ENCODE data around the gene POLK. TPM values are rescaled to one million over a fixed set of nuclear protein-coding genes. Genes with fewer than 3 reads are reported as not detected.
"Not testable (repeated sequence)": the region's sequence is repeated elsewhere in the genome, so short reads cannot be mapped to it uniquely, and the experiment has no call there.

The POLK gene
- total and polyA plus RNA-seq, 2 experiments from 2014 or later = 22.2 to 25.7 TPM

GRCh38 chr5:75491621-75492020, 20.1 kb upstream of the POLK start:
- Histone ChIP-seq H3K79me2 (ENCODE audit: insufficient read depth) (peaks cover 82% of the 10 kb centered on the region), H3K36me3 (ENCODE audit: low read depth) (peaks cover 6% of the 10 kb centered on the region; the same call in 1 of the 2 replicates), H3K9me2 (ENCODE audit: insufficient read depth) (no peaks in the 10 kb centered on the region), H3F3A (ENCODE audit: insufficient read depth) (no peaks in the 10 kb centered on the region), H3K27ac (no peak overlapping the region), H3K27me3 (replicated peaks; ENCODE audit: insufficient read depth) (no peaks in the 10 kb centered on the region), H3K4me1 (ENCODE audit: insufficient read depth) (no peaks in the 10 kb centered on the region), H4K20me1 (ENCODE audit: insufficient read depth) (no peaks in the 10 kb centered on the region; the same call in 1 of the 2 replicates), H3K4me3 (no peak overlapping the region), H3K9ac (no peak overlapping the region), H2AFZ (no peak overlapping the region), H3K9me3 (ENCODE audit: low read depth) (no peaks in the 10 kb centered on the region), H3K4me2 (ENCODE audit: unreplicated experiment) (no peak overlapping the region)
- WGBS, 2 experiments (ENCODE audit: low coverage in 1 of 2, low lambda C conversion rate in 2 of 2, missing lambda C conversion rate in 2 of 2) = 96 to 98% methylated on average over 2 of the region's 2 CpGs
- TF ChIP-seq EZH2 (IDR thresholded peaks at IDR 0.05; ENCODE audit: insufficient read depth, poor library complexity, severe bottlenecking) (no peak), EZH2phosphoT487 (IDR thresholded peaks at IDR 0.05; ENCODE audit: insufficient read depth, low read depth) (no peak)
- DNase-seq = no peak
- in situ Hi-C loops (cut with MboI) = no loop called here

DNA sequence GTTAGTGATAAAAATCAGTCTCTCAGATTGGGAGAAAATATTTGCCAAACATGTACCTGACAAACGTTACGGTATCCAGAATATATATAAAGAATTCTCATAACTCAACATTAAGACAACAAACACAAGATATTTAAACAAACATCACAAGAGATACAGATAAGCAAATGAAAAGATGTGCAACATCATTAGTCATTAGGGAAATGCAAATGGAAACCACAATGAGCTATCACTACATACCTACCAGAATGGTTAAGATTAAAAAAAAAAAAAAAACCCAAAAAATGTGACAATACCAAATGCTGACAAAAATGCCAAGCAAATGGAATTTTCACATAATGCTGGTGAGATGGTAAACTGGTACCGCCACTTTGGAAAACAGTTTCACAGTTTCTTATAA, 15.7 kb upstream of the POLK start:
- no peak overlapping the region for H2AFZ ChIP-seq
- WGBS, 2 experiments (ENCODE audit: low coverage in 1 of 2, low lambda C conversion rate in 2 of 2, missing lambda C conversion rate in 2 of 2) = 93 to 94% methylated on average over 3 of the region's 3 CpGs
- H3K9me3 ChIP-seq (ENCODE audit: low read depth) = no peaks in the 10 kb centered on the region
- H3K4me1 ChIP-seq (ENCODE audit: insufficient read depth) = no peaks in the 10 kb centered on the region
- H3K4me3 ChIP-seq = no peak overlapping the region
- in situ Hi-C loops (cut with MboI) = no loop called here
- H3K27ac ChIP-seq = no peak overlapping the region
- H4K20me1 ChIP-seq (ENCODE audit: insufficient read depth) = no peaks in the 10 kb centered on the region; the same call in 1 of the 2 replicates
- DNase-seq = no peak
- TF ChIP-seq EZH2 (IDR thresholded peaks at IDR 0.05; ENCODE audit: insufficient read depth, poor library complexity, severe bottlenecking) = no peak
- TF ChIP-seq EZH2phosphoT487 (IDR thresholded peaks at IDR 0.05; ENCODE audit: insufficient read depth, low read depth) = no peak
- H3K4me2 ChIP-seq (ENCODE audit: unreplicated experiment) = no peak overlapping the region
- H3K79me2 ChIP-seq (ENCODE audit: insufficient read depth) = peaks cover 79% of the 10 kb centered on the region
- peaks cover 2% of the 10 kb centered on the region; the same call in 1 of the 2 replicates for H3K36me3 ChIP-seq (ENCODE audit: low read depth)
- no peak overlapping the region for H3K9ac ChIP-seq
- H3K9me2 ChIP-seq (ENCODE audit: insufficient read depth) = no peaks in the 10 kb centered on the region
- H3F3A ChIP-seq (ENCODE audit: insufficient read depth) = no peaks in the 10 kb centered on the region
- H3K27me3 ChIP-seq (replicated peaks; ENCODE audit: insufficient read depth) = no peaks in the 10 kb centered on the region

- TF ChIP-seq EZH2phosphoT487 (IDR thresholded peaks at IDR 0.05; ENCODE audit: insufficient read depth, low read depth) = no peak
- TF ChIP-seq EZH2 (IDR thresholded peaks at IDR 0.05; ENCODE audit: insufficient read depth, poor library complexity, severe bottlenecking) = no peak
- Histone ChIP-seq H4K20me1 (ENCODE audit: insufficient read depth) (no peaks in the 10 kb centered on the region; the same call in 1 of the 2 replicates), H3K9ac (no peak overlapping the region), H3K27me3 (replicated peaks; ENCODE audit: insufficient read depth) (no peaks in the 10 kb centered on the region), H3K36me3 (ENCODE audit: low read depth) (no peaks in the 10 kb centered on the region), H3F3A (ENCODE audit: insufficient read depth) (no peaks in the 10 kb centered on the region), H3K4me1 (ENCODE audit: insufficient read depth) (no peaks in the 10 kb centered on the region), H2AFZ (no peak overlapping the region), H3K4me3 (no peak overlapping the region), H3K27ac (no peak overlapping the region), H3K4me2 (ENCODE audit: unreplicated experiment) (no peak overlapping the region), H3K9me3 (ENCODE audit: low read depth) (no peaks in the 10 kb centered on the region), H3K9me2 (ENCODE audit: insufficient read depth) (no peaks in the 10 kb centered on the region), H3K79me2 (ENCODE audit: insufficient read depth) (peaks cover 93% of the 10 kb centered on the region)
- 96 to 98% methylated on average over 7 of the region's 7 CpGs for WGBS, 2 experiments (ENCODE audit: low coverage in 1 of 2, low lambda C conversion rate in 2 of 2, missing lambda C conversion rate in 2 of 2)
- DNase-seq = no peak
- in situ Hi-C loops (cut with MboI) = no loop called here
Measured at GRCh38 chr5:75498208-75498777, 13.4 kb upstream of the POLK start.

DNA sequence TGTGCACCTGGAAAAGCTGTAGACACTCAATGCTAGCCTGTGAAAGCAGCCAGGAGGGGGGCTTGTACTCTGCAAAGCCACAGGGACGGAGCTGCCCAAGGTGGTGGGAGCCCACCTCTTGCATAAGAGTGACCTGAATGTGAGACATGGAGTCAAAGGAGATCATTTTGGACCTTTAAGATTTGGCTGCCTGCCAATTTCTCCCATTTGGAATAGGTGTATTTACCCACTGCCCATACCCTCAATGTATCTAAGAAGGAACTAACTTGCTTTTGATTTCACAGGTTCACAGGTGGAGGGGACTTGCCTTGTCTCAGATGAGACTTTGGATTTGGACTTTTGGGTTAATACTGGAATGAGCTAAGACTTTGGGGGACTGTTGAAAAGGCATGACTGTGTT, 12.8 kb upstream of the POLK start:
- H3K4me3 ChIP-seq; DNase-seq; in situ Hi-C loops (cut with MboI); H2AFZ ChIP-seq; H3K36me3 ChIP-seq (ENCODE audit: low read depth); H3K9ac ChIP-seq; H4K20me1 ChIP-seq (ENCODE audit: insufficient read depth); H3K27me3 ChIP-seq (replicated peaks; ENCODE audit: insufficient read depth); H3K27ac ChIP-seq; H3K9me3 ChIP-seq (ENCODE audit: low read depth); H3F3A ChIP-seq (ENCODE audit: insufficient read depth); H3K9me2 ChIP-seq (ENCODE audit: insufficient read depth); H3K4me1 ChIP-seq (ENCODE audit: insufficient read depth); H3K4me2 ChIP-seq (ENCODE audit: unreplicated experiment): not testable (repeated sequence)
- WGBS, 2 experiments (ENCODE audit: low coverage in 1 of 2, low lambda C conversion rate in 2 of 2, missing lambda C conversion rate in 2 of 2) = 94 to 100% methylated on average over 1 of the region's 1 CpG
- H3K79me2 ChIP-seq (ENCODE audit: insufficient read depth) = peaks cover 91% of the 10 kb centered on the region

DNA sequence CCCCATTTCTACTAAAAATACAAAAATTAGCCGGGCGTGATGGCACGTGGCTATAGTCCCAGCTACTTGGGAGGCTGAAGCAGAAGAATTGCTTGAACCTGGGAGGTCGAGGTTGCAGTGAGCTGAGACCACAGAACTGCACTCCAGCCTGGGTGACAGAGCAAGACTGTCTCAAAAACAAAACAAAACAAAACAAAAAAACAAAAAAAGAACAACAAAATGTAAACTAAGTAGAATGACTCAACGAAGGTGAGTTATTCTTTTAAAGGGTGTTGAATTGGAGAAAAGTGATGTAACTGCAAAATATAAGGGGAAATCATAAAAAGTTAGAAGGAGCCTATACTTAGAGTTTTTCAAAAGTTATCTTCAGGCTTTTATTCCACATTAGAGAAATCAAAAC, 6.6 kb upstream of the POLK start:
- H3K4me3 ChIP-seq; H3K9me2 ChIP-seq (ENCODE audit: insufficient read depth); H3F3A ChIP-seq (ENCODE audit: insufficient read depth); H4K20me1 ChIP-seq (ENCODE audit: insufficient read depth); H3K4me2 ChIP-seq (ENCODE audit: unreplicated experiment); H3K36me3 ChIP-seq (ENCODE audit: low read depth); H3K9ac ChIP-seq; H3K27me3 ChIP-seq (replicated peaks; ENCODE audit: insufficient read depth); H3K27ac ChIP-seq; H2AFZ ChIP-seq; in situ Hi-C loops (cut with MboI); DNase-seq; H3K9me3 ChIP-seq (ENCODE audit: low read depth): not testable (repeated sequence)
- H3K79me2 ChIP-seq (ENCODE audit: insufficient read depth) = peaks cover 96% of the 10 kb centered on the region
- H3K4me1 ChIP-seq (ENCODE audit: insufficient read depth) = peaks cover 17% of the 10 kb centered on the region
- 94 to 96% methylated on average over 5 of the region's 5 CpGs for WGBS, 2 experiments (ENCODE audit: low coverage in 1 of 2, low lambda C conversion rate in 2 of 2, missing lambda C conversion rate in 2 of 2)
